Measurements from ENCODE around the gene CNN3. TPM values are rescaled to one million over a fixed set of nuclear protein-coding genes. Genes with fewer than 3 reads are reported as not detected.

The CNN3 gene
- 419 TPM for total RNA-seq

- DNase-seq (ENCODE audit: low spot score) (peak; percentile 95), ATAC-seq (peak; percentile 93)
- intact Hi-C loops (cut with DNase I), result loop anchor here (10.0 kb wide), 1 partner anchor 62 kb away; no protein-coding TSS in a partner anchor
Observed at GRCh38 chr1:94926915-94927404, at the start of gene CNN3. Gene CNN3 (minus strand): TSS chr1:94927110. CDS start chr1:94926894, 216 bp downstream.

GRCh38 chr1:94974824-94975223 lies 47.9 kb upstream of the CNN3 start:
- intact Hi-C loops (cut with DNase I), result no loop called here
- ATAC-seq, result no peak
- no peak for DNase-seq (ENCODE audit: low spot score)

GRCh38 chr1:94974241-94974640 lies 47.3 kb upstream of the CNN3 start:
- intact Hi-C loops (cut with DNase I), result no loop called here
- DNase-seq (ENCODE audit: low spot score) (no peak), ATAC-seq (peak; percentile 17)

- ATAC-seq (peak; percentile 69), DNase-seq (ENCODE audit: low spot score) (no peak)
- intact Hi-C loops (cut with DNase I), result no loop called here
Observed at GRCh38 chr1:94973309-94973922, 46.5 kb upstream of the CNN3 start.

- intact Hi-C loops (cut with DNase I), result no loop called here
- DNase-seq (ENCODE audit: low spot score) (no peak), ATAC-seq (peak; percentile 22)
Observed at GRCh38 chr1:94971491-94971924, 44.6 kb upstream of the CNN3 start.

GRCh38 chr1:94970783-94971182 lies 43.9 kb upstream of the CNN3 start:
- intact Hi-C loops (cut with DNase I), result no loop called here
- no peak for ATAC-seq
- no peak for DNase-seq (ENCODE audit: low spot score)

- intact Hi-C loops (cut with DNase I), result no loop called here
- DNase-seq (ENCODE audit: low spot score) (no peak), ATAC-seq (no peak)
Observed at GRCh38 chr1:94969137-94969536, 42.2 kb upstream of the CNN3 start.

- intact Hi-C loops (cut with DNase I), result no loop called here
- ATAC-seq (no peak), DNase-seq (ENCODE audit: low spot score) (no peak)
Observed at GRCh38 chr1:94966033-94966432, 39.1 kb upstream of the CNN3 start.

- no peak for DNase-seq (ENCODE audit: low spot score)
- intact Hi-C loops (cut with DNase I), result no loop called here
- ATAC-seq, result no peak
Observed at GRCh38 chr1:94963864-94964263, 37.0 kb upstream of the CNN3 start.

GRCh38 chr1:94962409-94963265 lies 35.7 kb upstream of the CNN3 start:
- ATAC-seq (peak; percentile 86), DNase-seq (ENCODE audit: low spot score) (no peak)
- intact Hi-C loops (cut with DNase I), result no loop called here

- intact Hi-C loops (cut with DNase I), result no loop called here
- no peak for ATAC-seq
Observed at GRCh38 chr1:94961988-94962387, 35.1 kb upstream of the CNN3 start.

GRCh38 chr1:94961582-94961981 lies 34.7 kb upstream of the CNN3 start:
- DNase-seq (ENCODE audit: low spot score), result no peak
- ATAC-seq, result no peak
- intact Hi-C loops (cut with DNase I), result no loop called here

More at GRCh38 chr1:94961988-94962387, 35.1 kb upstream of the CNN3 start:
- no peak for DNase-seq (ENCODE audit: low spot score)

GRCh38 chr1:94958081-94958480 lies 31.2 kb upstream of the CNN3 start:
- DNase-seq (ENCODE audit: low spot score), result no peak
- intact Hi-C loops (cut with DNase I), result no loop called here

GRCh38 chr1:94955767-94956632 lies 29.1 kb upstream of the CNN3 start:
- ATAC-seq (peak; percentile 41), DNase-seq (ENCODE audit: low spot score) (no peak)
- intact Hi-C loops (cut with DNase I), result no loop called here

More at GRCh38 chr1:94958081-94958480, 31.2 kb upstream of the CNN3 start:
- no peak for ATAC-seq

- no peak for DNase-seq (ENCODE audit: low spot score)
- ATAC-seq, result peak; percentile 51
- intact Hi-C loops (cut with DNase I), result no loop called here
Observed at GRCh38 chr1:94954263-94955220, 27.6 kb upstream of the CNN3 start.

GRCh38 chr1:94953746-94954145 lies 26.8 kb upstream of the CNN3 start:
- intact Hi-C loops (cut with DNase I), result no loop called here
- ATAC-seq (no peak), DNase-seq (ENCODE audit: low spot score) (no peak)

- ATAC-seq, result no peak
Observed at GRCh38 chr1:94953107-94953506, 26.2 kb upstream of the CNN3 start.

GRCh38 chr1:94952539-94952938 lies 25.6 kb upstream of the CNN3 start:
- intact Hi-C loops (cut with DNase I), result no loop called here
- ATAC-seq, result no peak
- DNase-seq (ENCODE audit: low spot score), result no peak

More at GRCh38 chr1:94953107-94953506, 26.2 kb upstream of the CNN3 start:
- intact Hi-C loops (cut with DNase I), result no loop called here
- no peak for DNase-seq (ENCODE audit: low spot score)
